Endothelial cell (in vitro differentiated cells): ENCODE results near the gene TRAF3. TPM values are rescaled to one million over a fixed set of nuclear protein-coding genes. Genes with fewer than 3 reads are reported as not detected.

Source experiments
- DNase-seq: peaks from one replicate; pipeline ENCODE4 v3.0.0; 2021; ENCODE audit warnings: low spot score
- H3K27ac Mint-ChIP-seq: one replicate; pipeline ENCODE4 v1.8.0; 2021; ENCODE audit warnings: mixed read lengths, inconsistent platforms; ENCODE audit not compliant: unreplicated experiment
- H3K27me3 Mint-ChIP-seq: one replicate; pipeline ENCODE4 v1.8.0; 2021; ENCODE audit warnings: mild to moderate bottlenecking, moderate library complexity, mixed read lengths, inconsistent platforms; ENCODE audit not compliant: unreplicated experiment
- H3K36me3 Mint-ChIP-seq: one replicate; pipeline ENCODE4 v1.8.0; 2021; ENCODE audit warnings: mild to moderate bottlenecking, low read depth, mixed read lengths, inconsistent platforms; ENCODE audit not compliant: unreplicated experiment
- H3K4me1 Mint-ChIP-seq: one replicate; pipeline ENCODE4 v1.8.0; 2021; ENCODE audit warnings: mild to moderate bottlenecking, mixed read lengths, inconsistent platforms; ENCODE audit not compliant: unreplicated experiment
- H3K4me3 Mint-ChIP-seq: one replicate; pipeline ENCODE4 v1.8.0; 2021; ENCODE audit warnings: mild to moderate bottlenecking, mixed read lengths, inconsistent platforms; ENCODE audit not compliant: unreplicated experiment
- H3K9me3 Mint-ChIP-seq: one replicate; pipeline ENCODE4 v1.8.0; 2021; ENCODE audit warnings: mixed read lengths, inconsistent platforms; ENCODE audit not compliant: unreplicated experiment
- total RNA-seq: library from RNA; stranded (reverse); fragmentation: NEBNext Ultra II Directional; extraction: Animal tissue kit (Norgen Biotek cat#: 25700); gene quantifications from one replicate; pipeline ENCODE4 v1.2.1, GENCODE V29; 2021; ENCODE audit not compliant: unreplicated experiment
- TF ChIP-seq, protein P1 (sequence below): fragments of 200-600 bp; sonication (generic); IDR thresholded peaks from one replicate; pipeline ENCODE4 v1.5.0; 2021; ENCODE audit warnings: antibody characterized with exemption; ENCODE audit not compliant: unreplicated experiment

Gene TRAF3
- total RNA-seq, 1 donor from 2014 or later, result 9.7 TPM

DNA sequence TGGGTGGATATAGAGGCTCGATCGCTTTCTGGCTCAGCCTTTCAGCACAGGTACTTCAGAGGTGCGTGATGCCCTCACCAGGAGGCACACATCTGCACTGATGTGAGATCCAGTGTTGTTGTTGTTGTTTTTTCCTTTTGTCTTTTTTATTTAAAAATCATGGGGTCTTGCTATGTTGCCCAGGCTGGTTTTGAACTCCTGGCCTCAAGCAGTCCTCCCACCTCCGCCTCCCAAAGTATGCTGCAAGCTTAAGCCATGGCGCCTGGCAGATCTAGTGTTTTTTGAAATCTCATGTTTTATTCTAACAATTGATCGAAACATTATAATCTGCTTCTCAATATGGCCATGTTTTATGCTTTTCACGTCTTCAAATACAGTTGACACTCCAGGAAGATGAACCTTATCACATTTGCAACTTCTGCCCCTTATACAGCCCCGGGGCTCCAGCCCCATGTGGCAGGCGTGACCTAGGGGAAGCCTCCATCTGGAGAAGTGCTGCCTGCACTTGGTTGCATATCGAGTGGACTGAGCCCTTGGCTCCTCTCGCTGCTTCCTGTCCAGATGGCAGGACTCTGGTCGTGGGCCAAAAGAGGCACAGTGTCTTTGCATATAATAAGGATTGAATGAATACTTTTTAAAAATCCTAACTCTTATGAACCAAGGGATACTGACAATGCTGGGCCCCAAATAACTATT lies 71.7 kb downstream of the TRAF3 start:
- no peaks in the 10 kb centered on the region for H3K4me1 Mint-ChIP-seq
- H3K27me3 Mint-ChIP-seq, result no peaks in the 10 kb centered on the region
- DNase-seq, result no peak
- H3K27ac Mint-ChIP-seq, result no peak overlapping the region
- TF ChIP-seq, protein P1, sequence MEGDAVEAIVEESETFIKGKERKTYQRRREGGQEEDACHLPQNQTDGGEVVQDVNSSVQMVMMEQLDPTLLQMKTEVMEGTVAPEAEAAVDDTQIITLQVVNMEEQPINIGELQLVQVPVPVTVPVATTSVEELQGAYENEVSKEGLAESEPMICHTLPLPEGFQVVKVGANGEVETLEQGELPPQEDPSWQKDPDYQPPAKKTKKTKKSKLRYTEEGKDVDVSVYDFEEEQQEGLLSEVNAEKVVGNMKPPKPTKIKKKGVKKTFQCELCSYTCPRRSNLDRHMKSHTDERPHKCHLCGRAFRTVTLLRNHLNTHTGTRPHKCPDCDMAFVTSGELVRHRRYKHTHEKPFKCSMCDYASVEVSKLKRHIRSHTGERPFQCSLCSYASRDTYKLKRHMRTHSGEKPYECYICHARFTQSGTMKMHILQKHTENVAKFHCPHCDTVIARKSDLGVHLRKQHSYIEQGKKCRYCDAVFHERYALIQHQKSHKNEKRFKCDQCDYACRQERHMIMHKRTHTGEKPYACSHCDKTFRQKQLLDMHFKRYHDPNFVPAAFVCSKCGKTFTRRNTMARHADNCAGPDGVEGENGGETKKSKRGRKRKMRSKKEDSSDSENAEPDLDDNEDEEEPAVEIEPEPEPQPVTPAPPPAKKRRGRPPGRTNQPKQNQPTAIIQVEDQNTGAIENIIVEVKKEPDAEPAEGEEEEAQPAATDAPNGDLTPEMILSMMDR, result no peak
- H3K36me3 Mint-ChIP-seq, result no peaks in the 10 kb centered on the region
- no peaks in the 10 kb centered on the region for H3K9me3 Mint-ChIP-seq
- H3K4me3 Mint-ChIP-seq, result no peak overlapping the region

- H3K4me3 Mint-ChIP-seq, result no peak overlapping the region
- DNase-seq, result no peak
- no peaks in the 10 kb centered on the region for H3K36me3 Mint-ChIP-seq
- H3K27me3 Mint-ChIP-seq, result no peaks in the 10 kb centered on the region
- TF ChIP-seq, protein P1, result no peak
- H3K9me3 Mint-ChIP-seq, result no peaks in the 10 kb centered on the region
- H3K4me1 Mint-ChIP-seq, result no peaks in the 10 kb centered on the region
- H3K27ac Mint-ChIP-seq, result no peak overlapping the region
These were observed 72.5 kb downstream of the TRAF3 start for GRCh38 chr14:102849526-102850379.

- no peak overlapping the region for H3K27ac Mint-ChIP-seq
- TF ChIP-seq, protein P1, result no peak
- no peak overlapping the region for H3K4me3 Mint-ChIP-seq
- no peaks in the 10 kb centered on the region for H3K9me3 Mint-ChIP-seq
- H3K27me3 Mint-ChIP-seq, result no peaks in the 10 kb centered on the region
- H3K36me3 Mint-ChIP-seq, result peaks cover 6% of the 10 kb centered on the region
- H3K4me1 Mint-ChIP-seq, result no peaks in the 10 kb centered on the region
- DNase-seq, result no peak
These were observed 76.4 kb downstream of the TRAF3 start for GRCh38 chr14:102853648-102854047.

- TF ChIP-seq, protein P1, result no peak
- Mint-ChIP-seq H3K4me1 (no peaks in the 10 kb centered on the region), H3K27ac (no peak overlapping the region), H3K9me3 (no peaks in the 10 kb centered on the region), H3K36me3 (peaks cover 6% of the 10 kb centered on the region), H3K4me3 (no peak overlapping the region), H3K27me3 (no peaks in the 10 kb centered on the region)
- no peak for DNase-seq
These were observed 76.9 kb downstream of the TRAF3 start for GRCh38 chr14:102854091-102854703.
